NCI-H524 treated with DMSO at 0.1 percent for 48 hours (cell line): ENCODE measurements around the gene UBAC1.

Experiments used
- DNase-seq: peaks from one replicate; lab custom pipeline; 2025; lab: John Stamatoyannopoulos, UW

UBAC1 gene

GRCh38 chr9:135961277-135961715, at the start of gene UBAC1:
Gene UBAC1, minus strand, starts transcription at chr9:135961373. Its CDS starts 211 bp downstream, at chr9:135961162.
- DNase-seq: peak; percentile 71

GRCh38 chr9:136010615-136011361, 49.6 kb upstream of the UBAC1 start:
- no peak for DNase-seq

- no peak for DNase-seq
Observed at GRCh38 chr9:136010176-136010575, 49.0 kb upstream of the UBAC1 start.

- no peak for DNase-seq
Observed at GRCh38 chr9:136009516-136009915, 48.3 kb upstream of the UBAC1 start.

GRCh38 chr9:136008693-136008997, 47.5 kb upstream of the UBAC1 start:
- DNase-seq: no peak

GRCh38 chr9:136007934-136008692, 46.9 kb upstream of the UBAC1 start:
- no peak for DNase-seq

GRCh38 chr9:136007276-136007933, 46.2 kb upstream of the UBAC1 start:
- no peak for DNase-seq

- no peak for DNase-seq
Observed at GRCh38 chr9:136006169-136006568, 45.0 kb upstream of the UBAC1 start.

- no peak for DNase-seq
Observed at GRCh38 chr9:136004712-136005111, 43.5 kb upstream of the UBAC1 start.

- DNase-seq: no peak
Observed at GRCh38 chr9:136004219-136004618, 43.0 kb upstream of the UBAC1 start.

- DNase-seq: no peak
Observed at GRCh38 chr9:136003411-136004218, 42.4 kb upstream of the UBAC1 start.

GRCh38 chr9:136002881-136003280, 41.7 kb upstream of the UBAC1 start:
- DNase-seq: no peak

GRCh38 chr9:136002215-136002614, 41.0 kb upstream of the UBAC1 start:
- no peak for DNase-seq

GRCh38 chr9:136001231-136001630, 40.1 kb upstream of the UBAC1 start:
- no peak for DNase-seq

- no peak for DNase-seq
Observed at GRCh38 chr9:135998410-135999071, 37.4 kb upstream of the UBAC1 start.

GRCh38 chr9:135998016-135998380, 36.8 kb upstream of the UBAC1 start:
- DNase-seq: no peak

- no peak for DNase-seq
Observed at GRCh38 chr9:135997090-135998015, 36.2 kb upstream of the UBAC1 start.

GRCh38 chr9:135995816-135996215, 34.6 kb upstream of the UBAC1 start:
- DNase-seq: no peak

- DNase-seq: no peak
Observed at GRCh38 chr9:135994501-135995192, 33.5 kb upstream of the UBAC1 start.
